Cardiac septum (tissue), 1 donor: Measurements from ENCODE around the gene CLEC16A. TPM values are rescaled to one million over a fixed set of nuclear protein-coding genes. Genes with fewer than 3 reads are reported as not detected.

ENCODE experiments used
- DNase-seq: peaks from one replicate; pipeline ENCODE4 v3.0.0-alpha.2; 2020; ENCODE audit warnings: low spot score
- intact Hi-C: fragments of 100-400 bp; cut with DNase I; formaldehyde crosslinking; loops from one replicate; pipeline ENCODE4 v1.14.0; 2022
- long read RNA-seq: library from polyadenylated mRNA; unstranded; transcript quantifications from one replicate; pipeline ENCODE4 v2.0.0, GENCODE V29; 2021
- total RNA-seq: library from RNA; stranded (reverse); fragmentation: NEBNext Ultra II Directional; extraction: Animal tissue kit (Norgen Biotek cat#: 25700); gene quantifications from one replicate; pipeline ENCODE4 v1.2.1, GENCODE V29; 2021
- donor health status: DM: no; HTN: no; CAD: no.

Gene CLEC16A, protein sequence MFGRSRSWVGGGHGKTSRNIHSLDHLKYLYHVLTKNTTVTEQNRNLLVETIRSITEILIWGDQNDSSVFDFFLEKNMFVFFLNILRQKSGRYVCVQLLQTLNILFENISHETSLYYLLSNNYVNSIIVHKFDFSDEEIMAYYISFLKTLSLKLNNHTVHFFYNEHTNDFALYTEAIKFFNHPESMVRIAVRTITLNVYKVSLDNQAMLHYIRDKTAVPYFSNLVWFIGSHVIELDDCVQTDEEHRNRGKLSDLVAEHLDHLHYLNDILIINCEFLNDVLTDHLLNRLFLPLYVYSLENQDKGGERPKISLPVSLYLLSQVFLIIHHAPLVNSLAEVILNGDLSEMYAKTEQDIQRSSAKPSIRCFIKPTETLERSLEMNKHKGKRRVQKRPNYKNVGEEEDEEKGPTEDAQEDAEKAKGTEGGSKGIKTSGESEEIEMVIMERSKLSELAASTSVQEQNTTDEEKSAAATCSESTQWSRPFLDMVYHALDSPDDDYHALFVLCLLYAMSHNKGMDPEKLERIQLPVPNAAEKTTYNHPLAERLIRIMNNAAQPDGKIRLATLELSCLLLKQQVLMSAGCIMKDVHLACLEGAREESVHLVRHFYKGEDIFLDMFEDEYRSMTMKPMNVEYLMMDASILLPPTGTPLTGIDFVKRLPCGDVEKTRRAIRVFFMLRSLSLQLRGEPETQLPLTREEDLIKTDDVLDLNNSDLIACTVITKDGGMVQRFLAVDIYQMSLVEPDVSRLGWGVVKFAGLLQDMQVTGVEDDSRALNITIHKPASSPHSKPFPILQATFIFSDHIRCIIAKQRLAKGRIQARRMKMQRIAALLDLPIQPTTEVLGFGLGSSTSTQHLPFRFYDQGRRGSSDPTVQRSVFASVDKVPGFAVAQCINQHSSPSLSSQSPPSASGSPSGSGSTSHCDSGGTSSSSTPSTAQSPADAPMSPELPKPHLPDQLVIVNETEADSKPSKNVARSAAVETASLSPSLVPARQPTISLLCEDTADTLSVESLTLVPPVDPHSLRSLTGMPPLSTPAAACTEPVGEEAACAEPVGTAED
- 28.4 TPM for total RNA-seq
- long read RNA-seq, partial matches to known transcripts: 10 of 28 reads
- long read RNA-seq, other reads (novel, unspliced or antisense): 16 of 28 reads

DNA sequence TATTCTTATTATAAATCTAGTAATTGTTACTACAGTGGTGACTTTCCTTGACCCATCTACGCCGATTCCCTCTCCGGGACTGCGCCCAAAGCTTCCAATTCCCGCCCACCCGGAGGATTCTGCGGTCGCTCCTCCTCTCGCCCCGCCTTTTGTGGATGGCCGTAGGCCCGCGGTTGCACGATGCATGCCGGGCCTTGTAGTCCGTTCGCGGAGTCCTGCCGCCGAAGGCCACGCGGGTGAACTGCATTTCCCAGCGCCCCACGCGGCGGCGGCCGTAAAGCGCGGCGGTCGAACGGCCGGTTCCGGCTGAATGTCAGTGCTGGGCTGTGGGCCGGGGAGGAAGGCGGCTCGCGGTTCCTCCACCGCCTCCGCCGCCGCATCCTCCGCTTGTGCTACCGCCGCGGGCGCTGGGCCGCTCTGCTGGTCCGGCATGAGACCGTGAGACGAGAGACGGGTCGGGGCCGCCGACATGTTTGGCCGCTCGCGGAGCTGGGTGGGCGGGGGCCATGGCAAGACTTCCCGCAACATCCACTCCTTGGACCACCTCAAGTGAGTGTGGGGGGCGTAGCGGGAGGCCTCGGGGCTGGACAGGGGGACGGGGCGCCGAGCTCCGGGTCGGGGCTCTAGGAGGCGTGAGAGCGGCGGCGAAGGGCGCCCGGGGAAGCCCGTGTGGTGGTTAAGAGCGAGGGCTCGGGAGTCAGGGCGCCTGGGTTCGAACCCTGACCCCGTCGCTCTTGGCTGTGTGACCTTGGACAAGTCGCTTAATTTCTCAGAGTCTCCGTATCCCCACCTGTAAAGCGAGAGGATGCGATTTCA is at the start of gene CLEC16A:
CLEC16A (plus strand) TSS at position 316 of the 816 bp plus-strand sequence; CDS start at position 470, 154 bp downstream.
- intact Hi-C loops: no loop called here
- peak; percentile 99 for DNase-seq

DNA sequence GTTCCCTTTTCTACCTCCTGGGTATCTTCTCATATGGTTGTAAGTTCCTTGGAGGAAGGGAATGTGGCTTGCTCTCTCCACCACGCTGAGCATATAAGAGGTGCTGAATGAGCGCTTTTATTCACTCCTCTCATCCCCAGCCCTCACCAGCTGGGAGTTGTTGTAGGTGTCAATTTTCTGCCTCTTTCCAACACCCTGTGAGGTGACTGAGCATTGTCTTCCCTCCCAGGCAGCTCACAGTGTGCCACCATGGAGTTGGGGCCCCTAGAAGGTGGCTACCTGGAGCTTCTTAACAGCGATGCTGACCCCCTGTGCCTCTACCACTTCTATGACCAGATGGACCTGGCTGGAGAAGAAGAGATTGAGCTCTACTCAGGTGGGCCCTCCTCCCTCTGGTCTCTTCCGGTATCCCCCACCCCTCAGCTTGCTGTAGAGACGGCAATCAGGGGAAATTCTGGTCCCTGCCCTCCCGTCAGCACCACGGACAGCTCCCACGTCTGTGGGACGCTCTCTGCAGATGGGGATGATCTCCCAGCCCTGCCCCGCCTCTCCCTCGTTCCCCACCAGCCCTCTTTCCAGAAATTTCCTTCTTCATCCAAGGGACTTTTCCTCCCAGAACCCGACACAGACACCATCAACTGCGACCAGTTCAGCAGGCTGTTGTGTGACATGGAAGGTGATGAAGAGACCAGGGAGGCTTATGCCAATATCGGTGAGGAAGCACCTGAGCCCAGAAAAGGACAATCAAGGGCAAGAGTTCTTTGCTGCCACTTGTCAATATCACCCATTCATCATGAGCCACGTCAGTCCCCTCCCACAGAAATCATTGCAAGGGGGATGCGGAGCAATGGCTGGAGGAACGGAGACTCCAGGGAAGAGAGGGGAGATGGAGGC is 49.1 kb upstream of the CLEC16A start:
- DNase-seq: no peak
- intact Hi-C loops: no loop called here

DNA sequence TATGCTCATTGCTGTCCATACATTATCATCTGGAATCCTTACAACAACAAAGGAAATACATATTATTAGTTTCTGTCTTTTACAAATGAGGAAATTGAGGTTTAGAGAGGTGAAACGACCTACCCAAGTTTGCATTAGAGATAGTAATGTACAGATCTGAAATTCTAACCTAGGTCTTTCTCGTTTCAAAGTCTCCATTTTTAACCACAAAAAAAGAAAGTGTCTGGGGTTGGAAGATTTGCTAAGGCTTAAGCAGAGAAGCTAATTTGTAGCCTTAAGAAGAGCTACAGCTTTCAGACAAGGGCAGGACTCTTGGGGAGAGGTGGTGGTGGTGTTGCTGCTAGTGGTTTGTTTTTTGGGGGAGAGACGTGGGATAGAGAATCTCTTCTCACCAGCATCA is 48.2 kb upstream of the CLEC16A start:
- no peak for DNase-seq
- intact Hi-C loops: no loop called here

DNA sequence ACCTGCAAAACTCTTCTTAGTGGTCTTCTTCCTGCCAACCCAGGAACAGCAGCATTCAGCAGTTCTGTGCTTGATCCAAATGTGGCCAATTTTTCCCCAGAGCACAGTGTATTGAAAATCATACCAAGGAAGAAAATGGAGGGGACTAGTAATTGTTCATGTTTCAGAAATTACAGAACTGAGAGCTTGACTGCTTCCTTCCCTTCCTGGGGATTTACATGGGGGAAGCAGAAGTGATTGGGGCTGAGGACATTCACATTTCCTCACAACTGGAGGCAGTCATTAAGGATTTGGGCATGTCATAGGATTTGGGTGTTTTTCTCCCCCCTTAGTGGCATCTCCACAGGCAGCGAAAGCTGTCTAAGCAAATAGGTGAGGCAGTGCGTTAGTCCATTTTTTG is 47.6 kb upstream of the CLEC16A start:
- no peak for DNase-seq
- intact Hi-C loops: no loop called here

DNA sequence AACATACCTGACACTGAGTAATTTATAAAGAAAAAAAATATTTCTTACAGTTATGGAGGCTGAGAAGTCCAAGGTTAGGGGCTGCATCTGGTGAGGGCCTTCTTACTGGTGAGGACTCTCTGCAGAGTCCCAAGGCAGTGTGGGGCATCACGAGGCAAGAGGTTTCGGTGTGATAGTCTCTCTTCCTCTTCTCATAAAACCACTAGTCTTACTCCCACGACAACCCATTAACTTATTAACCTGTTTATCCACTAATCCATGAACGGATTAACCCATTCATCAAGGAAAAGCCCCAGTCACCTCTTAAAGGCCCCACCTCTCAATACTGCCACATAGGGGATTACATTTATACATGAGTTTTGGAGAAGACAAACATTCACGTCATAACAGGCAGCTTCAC is 47.2 kb upstream of the CLEC16A start:
- intact Hi-C loops: no loop called here
- no peak for DNase-seq

DNA sequence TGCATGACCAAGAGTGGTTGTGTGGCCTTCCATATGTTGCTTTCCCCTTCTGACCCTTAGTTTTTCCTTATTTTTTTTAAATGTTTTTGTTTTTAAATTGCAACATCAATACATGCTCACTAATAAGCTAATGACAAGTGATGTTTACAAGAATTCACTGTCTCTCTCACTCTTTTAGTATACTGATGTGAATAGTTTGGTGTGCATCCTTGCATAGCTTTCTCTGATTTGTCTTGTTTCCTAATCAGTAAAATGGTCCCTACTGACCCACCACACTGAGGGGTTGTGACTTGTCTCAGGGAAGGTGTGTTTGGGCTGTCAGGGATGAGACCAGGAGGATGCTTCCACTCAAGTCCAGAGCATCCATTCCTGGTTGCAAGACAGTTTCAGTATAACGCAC is 41.4 kb upstream of the CLEC16A start:
- DNase-seq: no peak
- intact Hi-C loops: no loop called here

DNA sequence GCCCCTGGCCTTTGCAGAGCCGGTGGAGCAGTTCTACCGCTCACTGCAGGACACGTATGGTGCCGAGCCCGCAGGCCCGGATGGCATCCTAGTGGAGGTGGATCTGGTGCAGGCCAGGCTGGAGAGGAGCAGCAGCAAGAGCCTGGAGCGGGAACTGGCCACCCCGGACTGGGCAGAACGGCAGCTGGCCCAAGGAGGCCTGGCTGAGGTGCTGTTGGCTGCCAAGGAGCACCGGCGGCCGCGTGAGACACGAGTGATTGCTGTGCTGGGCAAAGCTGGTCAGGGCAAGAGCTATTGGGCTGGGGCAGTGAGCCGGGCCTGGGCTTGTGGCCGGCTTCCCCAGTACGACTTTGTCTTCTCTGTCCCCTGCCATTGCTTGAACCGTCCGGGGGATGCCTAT is 37.9 kb upstream of the CLEC16A start:
- intact Hi-C loops: no loop called here

DNA sequence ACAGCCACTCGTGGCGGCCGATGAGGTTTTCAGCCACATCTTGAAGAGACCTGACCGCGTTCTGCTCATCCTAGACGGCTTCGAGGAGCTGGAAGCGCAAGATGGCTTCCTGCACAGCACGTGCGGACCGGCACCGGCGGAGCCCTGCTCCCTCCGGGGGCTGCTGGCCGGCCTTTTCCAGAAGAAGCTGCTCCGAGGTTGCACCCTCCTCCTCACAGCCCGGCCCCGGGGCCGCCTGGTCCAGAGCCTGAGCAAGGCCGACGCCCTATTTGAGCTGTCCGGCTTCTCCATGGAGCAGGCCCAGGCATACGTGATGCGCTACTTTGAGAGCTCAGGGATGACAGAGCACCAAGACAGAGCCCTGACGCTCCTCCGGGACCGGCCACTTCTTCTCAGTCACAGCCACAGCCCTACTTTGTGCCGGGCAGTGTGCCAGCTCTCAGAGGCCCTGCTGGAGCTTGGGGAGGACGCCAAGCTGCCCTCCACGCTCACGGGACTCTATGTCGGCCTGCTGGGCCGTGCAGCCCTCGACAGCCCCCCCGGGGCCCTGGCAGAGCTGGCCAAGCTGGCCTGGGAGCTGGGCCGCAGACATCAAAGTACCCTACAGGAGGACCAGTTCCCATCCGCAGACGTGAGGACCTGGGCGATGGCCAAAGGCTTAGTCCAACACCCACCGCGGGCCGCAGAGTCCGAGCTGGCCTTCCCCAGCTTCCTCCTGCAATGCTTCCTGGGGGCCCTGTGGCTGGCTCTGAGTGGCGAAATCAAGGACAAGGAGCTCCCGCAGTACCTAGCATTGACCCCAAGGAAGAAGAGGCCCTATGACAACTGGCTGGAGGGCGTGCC is 37.2 kb upstream of the CLEC16A start:
- DNase-seq: no peak
- intact Hi-C loops: no loop called here

More for the DNA sequence above, 37.9 kb upstream of the CLEC16A start:
- DNase-seq: no peak

DNA sequence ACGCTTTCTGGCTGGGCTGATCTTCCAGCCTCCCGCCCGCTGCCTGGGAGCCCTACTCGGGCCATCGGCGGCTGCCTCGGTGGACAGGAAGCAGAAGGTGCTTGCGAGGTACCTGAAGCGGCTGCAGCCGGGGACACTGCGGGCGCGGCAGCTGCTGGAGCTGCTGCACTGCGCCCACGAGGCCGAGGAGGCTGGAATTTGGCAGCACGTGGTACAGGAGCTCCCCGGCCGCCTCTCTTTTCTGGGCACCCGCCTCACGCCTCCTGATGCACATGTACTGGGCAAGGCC is 36.7 kb upstream of the CLEC16A start:
- no peak for DNase-seq
- intact Hi-C loops: no loop called here

DNA sequence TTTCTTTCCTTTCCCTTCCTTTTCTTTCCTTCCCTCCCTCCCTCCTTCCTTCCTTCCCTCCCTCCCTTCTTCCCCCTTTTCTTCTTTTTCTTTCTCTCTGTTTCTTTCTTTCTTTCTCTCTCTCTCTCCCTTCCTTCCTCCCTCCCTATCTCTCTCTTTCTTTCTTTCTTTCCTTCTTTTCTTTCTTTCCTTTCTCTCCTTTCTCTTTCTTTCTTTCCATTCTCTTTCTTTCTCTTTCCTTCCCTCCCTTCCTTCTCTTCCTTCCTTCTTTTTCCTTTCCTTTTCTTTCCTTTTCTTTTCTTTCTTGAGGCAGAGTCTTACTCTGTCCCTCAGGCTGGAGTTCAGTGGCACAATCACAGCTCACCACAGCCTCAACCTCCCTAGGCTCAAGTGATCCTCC is 33.1 kb upstream of the CLEC16A start:
- intact Hi-C loops: loop anchor here (5.0 kb wide), 1 partner anchor 149 kb away; no protein-coding TSS in a partner anchor
- no peak for DNase-seq

DNA sequence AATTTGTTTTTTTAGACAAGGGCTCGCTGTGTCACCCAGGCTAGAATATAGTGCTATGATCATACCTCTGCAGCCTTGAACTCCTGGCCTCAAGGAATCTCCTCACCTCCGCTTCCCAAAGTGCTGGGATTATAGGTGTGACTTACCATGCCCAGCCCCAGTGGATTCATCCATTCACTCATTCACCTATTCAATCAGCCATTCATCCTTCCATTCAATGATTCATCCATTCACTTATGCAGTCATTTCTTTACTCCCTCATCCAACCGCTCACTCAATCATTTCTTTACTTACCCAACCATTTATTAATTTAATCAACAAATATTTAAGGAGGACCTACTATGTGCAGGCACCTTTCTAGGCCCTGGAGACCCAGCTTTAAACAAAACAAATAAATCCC is 27.8 kb upstream of the CLEC16A start:
- intact Hi-C loops: loop anchor here (5.0 kb wide), 2 partner anchors 39 to 394 kb away; partner anchors contain the start of gene CIITA
- no peak for DNase-seq

DNA sequence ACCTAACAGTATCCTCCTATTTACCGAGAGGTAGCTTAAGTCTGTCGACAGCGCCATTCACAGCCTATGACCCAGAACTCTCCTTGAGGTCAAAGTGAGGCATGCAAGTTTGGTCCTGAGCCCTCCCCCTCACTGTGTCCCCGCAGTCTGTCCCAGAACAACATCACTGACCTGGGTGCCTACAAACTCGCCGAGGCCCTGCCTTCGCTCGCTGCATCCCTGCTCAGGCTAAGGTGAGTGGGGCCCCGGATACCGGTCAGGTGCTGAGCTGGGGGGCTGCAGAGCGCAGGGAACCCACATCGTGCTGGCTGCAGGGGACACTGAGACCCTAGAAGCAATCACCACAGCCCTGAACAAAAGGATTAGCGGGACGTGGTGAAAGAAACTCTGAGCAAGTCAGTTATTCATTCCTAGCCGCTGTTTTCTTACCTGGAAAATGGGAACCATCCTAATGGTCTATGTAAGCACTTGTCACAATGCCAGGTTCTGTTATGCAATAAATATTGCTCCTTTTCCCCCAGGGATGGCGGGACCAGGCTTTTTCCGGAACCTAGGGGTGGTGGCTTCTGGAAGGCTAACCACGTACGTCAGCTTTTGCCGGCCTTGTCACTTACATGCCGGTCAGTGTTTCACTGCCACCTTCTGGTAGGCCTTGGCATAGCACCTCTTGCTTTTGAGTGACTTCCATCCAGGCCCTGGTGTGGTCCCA is 25.9 kb upstream of the CLEC16A start:
- intact Hi-C loops: loop anchor here (5.0 kb wide), 2 partner anchors 41 to 396 kb away; partner anchors contain the start of gene CIITA
- DNase-seq: peak; percentile 95

DNA sequence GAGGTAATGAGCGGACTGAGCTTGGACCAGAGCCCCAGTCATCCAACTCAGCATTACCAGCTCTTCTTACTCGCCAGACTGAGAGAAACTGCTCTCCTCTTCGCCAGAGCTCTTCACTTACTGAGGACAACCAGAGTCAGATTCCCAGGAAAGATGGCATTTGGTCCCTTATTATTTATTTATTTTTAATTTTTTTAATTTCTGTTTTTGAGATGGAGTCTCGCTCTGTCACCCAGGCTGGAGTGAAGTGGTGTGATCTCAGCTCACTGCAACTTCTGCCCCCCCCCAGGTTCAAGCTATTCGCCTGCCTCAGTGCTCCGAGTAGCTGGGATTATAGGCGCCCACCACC is 25.4 kb upstream of the CLEC16A start:
- intact Hi-C loops: loop anchor here (5.0 kb wide), 2 partner anchors 42 to 397 kb away; partner anchors contain the start of gene CIITA
- DNase-seq: no peak

DNA sequence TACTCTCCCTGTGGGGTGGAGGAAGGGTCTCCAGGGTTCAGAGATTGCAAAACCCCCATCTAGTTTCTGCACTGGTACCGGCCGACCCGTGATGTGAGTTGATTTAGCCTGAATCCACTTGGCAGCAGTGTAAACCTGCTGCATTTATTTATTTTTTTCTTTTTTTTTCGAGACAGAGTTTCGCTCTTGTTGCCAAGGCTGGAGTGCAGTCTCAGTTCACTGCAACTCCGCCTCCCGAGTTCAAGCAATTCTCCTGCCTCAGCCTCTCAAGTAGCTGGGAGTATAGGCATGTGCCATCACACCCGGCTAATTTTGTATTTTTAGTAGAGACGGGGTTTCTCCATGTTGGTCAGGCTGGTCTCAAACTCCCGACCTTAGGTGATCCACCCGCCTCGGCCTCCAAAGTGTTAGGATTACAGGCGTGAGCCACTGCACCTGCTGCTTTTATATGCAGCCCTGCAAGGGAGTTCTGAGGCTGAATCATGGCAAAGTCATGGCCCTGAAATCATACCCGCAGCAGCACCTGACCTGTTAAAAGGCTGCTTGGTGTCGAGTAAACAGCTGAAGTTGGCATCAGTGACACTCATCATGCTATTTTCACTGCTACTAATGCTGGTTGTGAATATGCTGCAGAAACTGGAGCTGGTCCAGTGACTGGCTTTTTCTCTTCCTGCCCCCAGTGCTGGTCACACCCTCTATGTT is 23.5 kb upstream of the CLEC16A start:
- no peak for DNase-seq
- intact Hi-C loops: loop anchor here (2.0 to 10.0 kb wide), 3 partner anchors 92 to 596 kb away; no protein-coding TSS in a partner anchor

DNA sequence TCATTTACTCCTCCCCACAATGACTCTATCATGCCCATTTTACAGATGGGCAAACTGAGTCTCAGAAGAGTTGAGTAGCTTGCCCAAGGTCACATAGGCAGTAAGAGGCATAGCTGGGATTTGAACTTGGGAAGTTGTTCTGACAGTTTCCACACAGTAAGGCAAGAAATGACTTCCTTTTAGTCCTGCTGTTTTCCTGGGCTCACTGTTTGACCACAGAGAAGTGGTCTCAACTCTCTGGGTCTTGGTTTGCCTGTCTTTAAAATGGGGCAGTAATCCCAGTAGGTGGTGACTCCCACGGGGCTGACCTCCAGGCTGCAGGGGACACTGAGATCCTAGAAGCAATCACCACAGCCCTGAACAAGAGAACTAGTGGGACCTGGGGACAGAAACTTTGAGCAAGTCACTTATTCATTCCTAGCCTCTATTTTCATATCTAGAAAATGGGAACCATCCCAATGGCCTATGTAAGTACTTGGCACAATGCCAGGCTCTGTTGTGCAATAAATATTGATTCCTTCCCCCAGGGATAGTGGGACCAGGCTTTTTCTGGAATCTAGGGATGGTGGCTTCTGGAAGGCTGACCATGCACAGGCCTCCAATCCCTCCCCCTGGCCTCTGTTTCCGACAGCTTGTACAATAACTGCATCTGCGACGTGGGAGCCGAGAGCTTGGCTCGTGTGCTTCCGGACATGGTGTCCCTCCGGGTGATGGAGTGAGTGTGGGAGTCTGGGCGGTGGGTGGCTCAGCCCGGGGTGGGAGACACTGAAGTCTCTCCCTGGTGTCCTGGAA is 22.6 kb upstream of the CLEC16A start:
- intact Hi-C loops: loop anchor here (2.0 to 10.0 kb wide), 4 partner anchors 93 to 597 kb away; no protein-coding TSS in a partner anchor
- DNase-seq: no peak
